Left ventricle myocardium inferior (tissue), 1 donor: ENCODE data around the gene NR1I3. TPM values are rescaled to one million over a fixed set of nuclear protein-coding genes. Genes with fewer than 3 reads are reported as not detected.
"Not testable (repeated sequence)": the region's sequence is repeated elsewhere in the genome, so short reads cannot be mapped to it uniquely, and the experiment has no call there.

Experiments used
- DNase-seq: peaks from one replicate; pipeline ENCODE4 v3.0.0-alpha.2; 2020
- H3K27ac ChIP-seq: fragments of 200-600 bp; replicated peaks from 2 replicates; pipeline ENCODE4 v1.8.0; 2021
- H3K27me3 ChIP-seq: fragments of 200-600 bp; 2 replicates; pipeline ENCODE4 v1.8.0; 2021; ENCODE audit warnings: low read depth
- H3K36me3 ChIP-seq: fragments of 200-600 bp; 2 replicates; pipeline ENCODE4 v1.8.0; 2021
- H3K4me1 ChIP-seq: fragments of 200-600 bp; 2 replicates; pipeline ENCODE4 v1.8.0; 2021
- H3K4me3 ChIP-seq: fragments of 200-600 bp; 2 replicates; pipeline ENCODE4 v1.8.0; 2021; ENCODE audit warnings: mild to moderate bottlenecking, moderate library complexity
- H3K9me3 ChIP-seq: fragments of 200-600 bp; replicated peaks from 2 replicates; pipeline ENCODE4 v1.8.0; 2021
- intact Hi-C: fragments of 100-400 bp; cut with micrococcal nuclease; formaldehyde crosslinking; loops from one replicate; pipeline ENCODE4 v1.11.0; 2022
- total RNA-seq: library from RNA; stranded (reverse); fragmentation: NEBNext Ultra II Directional; extraction: Animal tissue kit (Norgen Biotek cat#: 25700); gene quantifications from one replicate; pipeline ENCODE4 v1.2.1, GENCODE V29; 2021
- TF ChIP-seq, protein P1 (sequence below): fragments of 200-600 bp; IDR thresholded peaks from 2 replicates; pipeline ENCODE4 v1.8.0; 2021; ENCODE audit warnings: antibody characterized with exemption, mild to moderate bottlenecking, borderline replicate concordance
- donor health status: DM: no; HTN: yes; CAD: no; lungs with severe emphysema.

Gene NR1I3
- total RNA-seq, 1 donor from 2014 or later = not detected

DNA sequence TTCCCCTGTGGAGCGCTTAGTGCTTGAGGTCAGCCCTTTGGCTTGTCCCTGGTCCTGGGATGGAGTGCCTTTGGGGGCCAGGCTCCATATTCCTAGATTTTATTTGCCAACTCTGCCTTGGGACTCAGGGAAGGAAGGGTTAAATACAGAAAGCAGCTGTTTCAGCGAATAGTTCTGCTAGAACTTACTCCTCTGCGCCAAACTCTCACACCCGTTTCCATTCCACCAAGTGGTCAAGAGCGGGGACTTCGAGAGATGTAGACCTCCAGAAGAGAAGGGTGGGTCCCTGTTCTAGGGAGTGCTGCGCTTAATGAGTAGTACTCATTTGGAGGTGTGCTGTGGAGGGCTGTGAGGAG, 12.8 kb downstream of the NR1I3 start:
- H3K4me3 ChIP-seq = peak overlapping the region; percentile 39

DNA sequence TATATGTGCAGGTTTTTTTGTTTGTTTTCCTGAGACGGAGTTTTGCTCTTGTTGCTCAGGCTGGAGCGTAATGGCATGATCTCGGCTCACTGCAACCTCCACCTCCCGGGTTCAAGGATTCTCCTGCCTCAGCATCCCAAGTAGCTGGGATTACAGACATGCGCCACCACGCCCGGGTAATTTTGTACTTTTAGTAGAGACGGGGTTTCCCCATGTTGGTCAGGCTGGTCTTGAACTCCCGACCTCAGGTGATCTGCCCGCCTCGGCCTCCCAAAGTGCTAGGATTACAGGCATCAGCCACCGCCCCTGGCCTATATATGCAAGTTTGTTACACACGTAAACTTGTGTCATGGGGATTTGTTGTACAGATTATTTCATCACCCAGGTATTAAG, 13.3 kb downstream of the NR1I3 start:
- H3K36me3 ChIP-seq = peaks cover 17% of the 10 kb centered on the region
- H3K27me3 ChIP-seq, DNase-seq, H3K4me3 ChIP-seq, H3K9me3 ChIP-seq, H3K27ac ChIP-seq: not testable (repeated sequence)
- intact Hi-C loops = loop anchor here (10.0 kb wide), 1 partner anchor 160 kb away; no protein-coding TSS in a partner anchor
- peaks cover 27% of the 10 kb centered on the region for H3K4me1 ChIP-seq

More for the DNA sequence above, 12.8 kb downstream of the NR1I3 start:
- H3K27ac ChIP-seq = peak overlapping the region; percentile 92
- no peak for DNase-seq
- H3K36me3 ChIP-seq = peaks cover 21% of the 10 kb centered on the region
- TF ChIP-seq, protein P1, sequence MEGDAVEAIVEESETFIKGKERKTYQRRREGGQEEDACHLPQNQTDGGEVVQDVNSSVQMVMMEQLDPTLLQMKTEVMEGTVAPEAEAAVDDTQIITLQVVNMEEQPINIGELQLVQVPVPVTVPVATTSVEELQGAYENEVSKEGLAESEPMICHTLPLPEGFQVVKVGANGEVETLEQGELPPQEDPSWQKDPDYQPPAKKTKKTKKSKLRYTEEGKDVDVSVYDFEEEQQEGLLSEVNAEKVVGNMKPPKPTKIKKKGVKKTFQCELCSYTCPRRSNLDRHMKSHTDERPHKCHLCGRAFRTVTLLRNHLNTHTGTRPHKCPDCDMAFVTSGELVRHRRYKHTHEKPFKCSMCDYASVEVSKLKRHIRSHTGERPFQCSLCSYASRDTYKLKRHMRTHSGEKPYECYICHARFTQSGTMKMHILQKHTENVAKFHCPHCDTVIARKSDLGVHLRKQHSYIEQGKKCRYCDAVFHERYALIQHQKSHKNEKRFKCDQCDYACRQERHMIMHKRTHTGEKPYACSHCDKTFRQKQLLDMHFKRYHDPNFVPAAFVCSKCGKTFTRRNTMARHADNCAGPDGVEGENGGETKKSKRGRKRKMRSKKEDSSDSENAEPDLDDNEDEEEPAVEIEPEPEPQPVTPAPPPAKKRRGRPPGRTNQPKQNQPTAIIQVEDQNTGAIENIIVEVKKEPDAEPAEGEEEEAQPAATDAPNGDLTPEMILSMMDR = no peak
- no peaks in the 10 kb centered on the region for H3K9me3 ChIP-seq
- H3K27me3 ChIP-seq = no peaks in the 10 kb centered on the region
- peaks cover 27% of the 10 kb centered on the region for H3K4me1 ChIP-seq
- intact Hi-C loops = loop anchor here (10.0 kb wide), 1 partner anchor 160 kb away; no protein-coding TSS in a partner anchor

DNA sequence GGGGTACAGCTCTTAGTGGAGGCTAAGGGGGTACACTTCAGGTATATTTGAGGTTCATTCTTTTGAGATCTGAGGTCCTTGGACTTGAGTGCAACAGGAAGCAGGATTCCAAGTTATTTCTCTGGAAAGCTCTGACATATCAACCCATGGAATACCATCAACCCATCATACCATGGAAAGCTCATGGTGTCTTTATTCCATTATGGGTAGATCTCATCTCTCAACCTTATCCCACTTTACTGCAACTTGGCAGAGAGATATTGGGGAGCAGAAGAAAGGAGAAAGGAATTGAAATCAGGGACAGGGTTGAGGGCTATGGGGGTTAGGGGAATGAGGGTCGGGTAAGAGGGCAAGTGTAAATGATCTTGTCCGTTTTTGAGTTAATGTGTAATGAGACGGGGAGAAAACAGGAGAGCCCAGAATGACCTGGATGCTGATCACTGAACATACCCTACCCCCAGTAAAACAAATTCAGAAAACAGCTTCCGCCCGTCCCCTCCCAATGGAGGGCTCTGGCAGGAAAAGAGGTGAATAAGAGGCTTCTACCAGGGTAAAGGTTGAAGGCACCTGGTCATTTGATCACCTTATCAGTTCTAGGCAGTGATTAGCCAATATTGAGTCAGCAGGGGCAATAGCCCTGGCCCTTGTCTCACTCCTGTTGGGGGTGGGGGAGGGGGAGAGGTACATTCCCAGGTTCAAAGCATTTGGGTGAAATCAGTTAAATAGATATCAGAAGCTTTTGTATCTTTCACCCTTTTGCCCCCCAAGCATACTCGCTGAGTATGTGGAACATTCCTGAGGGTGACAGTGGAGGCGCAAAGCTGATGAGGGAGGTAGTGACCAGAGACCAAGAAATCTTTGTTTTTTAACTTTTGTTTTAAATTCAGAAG, 14.0 kb downstream of the NR1I3 start:
- peaks cover 10% of the 10 kb centered on the region for H3K36me3 ChIP-seq
- no peaks in the 10 kb centered on the region for H3K9me3 ChIP-seq
- intact Hi-C loops = loop anchor here (10.0 kb wide), 1 partner anchor 161 kb away; no protein-coding TSS in a partner anchor
- H3K4me3 ChIP-seq = no peak overlapping the region
- no peaks in the 10 kb centered on the region for H3K27me3 ChIP-seq
- TF ChIP-seq, protein P1 = no peak
- H3K27ac ChIP-seq = no peak overlapping the region
- no peak for DNase-seq
- peaks cover 27% of the 10 kb centered on the region for H3K4me1 ChIP-seq

DNA sequence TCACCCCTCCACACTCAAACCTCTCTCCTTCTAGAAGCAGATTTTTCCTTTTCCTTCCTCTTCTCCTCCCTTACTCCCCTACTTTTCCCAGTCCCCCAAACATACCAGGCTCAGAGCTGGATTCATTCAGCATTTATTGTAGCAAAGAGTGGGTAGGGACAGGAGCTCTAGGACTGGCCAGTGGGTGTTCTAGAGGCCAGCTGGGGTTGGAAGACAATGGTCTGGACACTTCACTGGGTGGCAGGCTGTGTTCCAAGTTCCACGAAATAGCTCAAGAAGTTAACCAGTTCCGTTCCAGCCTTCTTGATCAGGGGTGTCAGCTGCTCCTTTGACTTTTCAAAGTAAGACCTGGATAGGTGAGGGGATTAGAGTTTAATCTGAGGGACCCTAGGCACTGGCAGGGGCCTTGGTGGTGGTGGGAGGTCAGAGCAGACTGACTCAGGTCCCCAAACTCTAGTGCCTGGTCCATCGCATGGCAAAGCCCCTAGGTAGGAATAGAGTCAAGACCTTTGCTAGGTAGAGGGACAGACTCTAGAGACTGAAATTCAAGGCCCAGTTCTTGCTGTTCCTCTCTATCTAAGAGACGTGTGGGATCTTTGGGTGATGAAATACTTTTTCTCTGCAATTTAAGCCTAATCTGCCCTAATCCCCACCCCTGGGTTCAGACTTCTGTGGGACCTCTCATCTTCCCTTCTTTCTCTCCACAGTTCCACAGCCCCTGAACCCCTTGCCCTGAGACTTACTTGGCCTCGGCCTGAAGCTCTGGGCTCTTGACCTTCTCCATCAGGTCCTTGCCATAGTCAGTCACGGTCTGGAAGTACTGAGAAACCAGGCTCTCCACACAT, 15.6 kb downstream of the NR1I3 start:
- Histone ChIP-seq H3K9me3 (no peaks in the 10 kb centered on the region), H3K36me3 (no peaks in the 10 kb centered on the region), H3K27ac (no peak overlapping the region), H3K4me3 (no peak overlapping the region), H3K4me1 (peaks cover 23% of the 10 kb centered on the region), H3K27me3 (no peaks in the 10 kb centered on the region)
- TF ChIP-seq, protein P1 = no peak
- intact Hi-C loops = loop anchor here (10.0 kb wide), 1 partner anchor 162 kb away; no protein-coding TSS in a partner anchor
- no peak for DNase-seq

DNA sequence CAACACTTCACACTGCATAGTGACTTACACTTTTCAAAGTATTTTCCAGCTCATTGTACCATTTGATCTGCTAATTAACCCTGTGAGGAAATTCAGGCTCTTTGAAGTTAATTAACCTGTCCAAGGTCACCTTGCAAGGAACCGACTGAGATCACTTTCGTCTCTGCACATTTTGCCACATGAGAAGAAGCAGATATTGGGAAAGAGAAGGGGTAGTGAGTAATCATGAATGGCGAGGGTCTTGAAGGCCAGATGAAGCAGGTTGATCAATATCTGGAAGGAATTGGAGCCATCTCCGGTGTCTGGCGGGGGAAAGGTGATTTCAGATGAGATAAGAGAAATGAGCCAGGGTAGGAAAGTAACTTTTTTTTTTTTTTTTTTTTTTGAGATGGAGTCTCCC, 18.0 kb downstream of the NR1I3 start:
- H3K4me3 ChIP-seq = no peak overlapping the region
- H3K27me3 ChIP-seq = no peaks in the 10 kb centered on the region
- no peaks in the 10 kb centered on the region for H3K9me3 ChIP-seq
- intact Hi-C loops = loop anchor here (10.0 kb wide), 1 partner anchor 165 kb away; no protein-coding TSS in a partner anchor
- no peak overlapping the region for H3K27ac ChIP-seq
- peaks cover under 1% of the 10 kb centered on the region for H3K36me3 ChIP-seq
- TF ChIP-seq, protein P1 = no peak
- DNase-seq = no peak
- H3K4me1 ChIP-seq = peaks cover 13% of the 10 kb centered on the region
